Duodenal mucosa (tissue), 2 donors: Measurements from ENCODE around the gene PDE6C.

ENCODE experiments used
- H3K27ac ChIP-seq: one replicate; pipeline ENCODE4 v1.7.0; 2013; ENCODE audit warnings: low read depth, low read length
- H3K27me3 ChIP-seq, 2 donors: one replicate each; pipeline ENCODE4 v1.7.0; 2013; ENCODE audit warnings: low read length in 2 of 2, control low read depth in 1 of 2; ENCODE audit not compliant: insufficient read depth in 2 of 2, control insufficient read depth in 1 of 2
- H3K36me3 ChIP-seq, 2 donors: one replicate each; pipeline ENCODE4 v1.7.0; 2013; ENCODE audit warnings: low read length in 2 of 2, control low read depth in 1 of 2; ENCODE audit not compliant: insufficient read depth in 2 of 2, control insufficient read depth in 1 of 2
- H3K4me1 ChIP-seq, 2 donors: one replicate each; pipeline ENCODE4 v1.7.0; 2013; ENCODE audit warnings: low read length in 2 of 2, control low read depth in 1 of 2; ENCODE audit not compliant: insufficient read depth in 2 of 2, control insufficient read depth in 1 of 2
- H3K4me3 ChIP-seq, 2 donors: one replicate each; pipeline ENCODE4 v1.7.0; 2013; ENCODE audit warnings: low read length in 2 of 2, low read depth in 1 of 2
- H3K9ac ChIP-seq, 2 donors: one replicate each; pipeline ENCODE4 v1.7.0; 2013; ENCODE audit warnings: low read length in 2 of 2, low read depth in 1 of 2
- H3K9me3 ChIP-seq, 2 donors: one replicate each; pipeline ENCODE4 v1.7.0; 2013; ENCODE audit warnings: low read length in 2 of 2, control low read depth in 1 of 2; ENCODE audit not compliant: control insufficient read depth in 1 of 2

Gene PDE6C

DNA sequence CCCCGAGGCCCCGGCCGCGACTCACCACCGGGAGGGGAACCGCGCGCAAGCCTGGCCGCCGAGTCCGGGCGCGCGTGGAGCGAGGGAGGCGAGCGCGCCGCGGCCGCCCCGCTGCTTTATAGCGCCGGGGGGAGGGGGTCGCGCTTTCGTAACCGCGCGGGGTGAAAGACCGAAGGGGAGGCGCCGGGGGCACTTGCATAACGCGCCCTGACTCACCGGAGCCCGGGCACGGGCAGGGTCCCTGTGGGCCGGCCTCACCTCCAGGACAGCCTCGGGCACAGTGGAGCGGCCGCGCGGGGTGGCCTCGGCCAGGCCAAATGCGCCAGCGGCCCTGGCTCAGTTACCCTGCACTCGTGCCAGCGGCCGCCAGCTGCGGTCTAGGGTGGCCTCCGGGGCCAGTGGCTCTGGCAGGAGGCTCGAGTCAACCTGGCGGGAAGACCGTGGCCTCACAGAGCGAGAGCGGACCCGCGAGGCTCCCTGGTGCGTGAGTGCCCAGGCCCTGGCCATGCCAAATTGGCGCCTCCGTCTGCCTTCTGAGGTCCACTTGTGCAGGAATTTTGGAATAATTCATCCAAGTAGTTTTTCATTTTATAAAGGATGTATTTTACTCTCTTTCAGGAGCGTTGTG is 11.1 kb upstream of the PDE6C start, which contains the start of gene RBP4:
Gene RBP4, minus strand, starts transcription at position 90 of the 628 bp plus-strand sequence. CDS start 207 bp downstream, outside the sequence.
- Histone ChIP-seq H3K4me1 (peaks cover 0 to 8% of the 10 kb centered on the region in 2 donors), H3K9me3 (no peaks in the 10 kb centered on the region), H3K27ac (no peak within 1 kb of the TSS), H3K27me3 (peaks cover 30 to 31% of the 10 kb centered on the region in 2 donors), H3K9ac (no peak within 1 kb of the TSS), H3K36me3 (no peaks in the 10 kb centered on the region), H3K4me3 (peak within 1 kb of the TSS; percentile 31 to 46)

DNA sequence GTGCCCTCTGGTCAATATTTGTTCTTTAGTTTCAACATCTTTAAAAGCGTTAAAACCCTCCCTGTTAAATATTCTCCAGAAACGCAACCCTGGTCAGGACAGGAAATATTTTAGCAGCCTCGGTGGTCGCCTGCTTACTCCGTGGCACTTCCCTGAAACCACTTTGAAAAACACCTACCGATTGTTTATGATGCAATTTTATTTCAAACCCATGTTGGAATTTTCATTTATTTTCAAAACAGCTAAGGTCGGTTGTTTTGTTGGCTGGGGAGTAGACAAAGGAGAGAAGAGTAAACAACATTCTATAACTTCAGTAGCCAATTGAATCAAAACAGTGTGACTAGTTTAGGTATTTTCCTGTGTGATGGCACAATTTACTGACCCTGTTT is 10.6 kb upstream of the PDE6C start:
- Histone ChIP-seq H3K27me3 (peaks cover 30 to 31% of the 10 kb centered on the region in 2 donors), H3K27ac (no peak overlapping the region), H3K9me3 (no peaks in the 10 kb centered on the region), H3K36me3 (no peaks in the 10 kb centered on the region), H3K9ac (no peak overlapping the region), H3K4me3 (peak overlapping the region; percentile 31 to 46), H3K4me1 (peaks cover 0 to 8% of the 10 kb centered on the region in 2 donors)

DNA sequence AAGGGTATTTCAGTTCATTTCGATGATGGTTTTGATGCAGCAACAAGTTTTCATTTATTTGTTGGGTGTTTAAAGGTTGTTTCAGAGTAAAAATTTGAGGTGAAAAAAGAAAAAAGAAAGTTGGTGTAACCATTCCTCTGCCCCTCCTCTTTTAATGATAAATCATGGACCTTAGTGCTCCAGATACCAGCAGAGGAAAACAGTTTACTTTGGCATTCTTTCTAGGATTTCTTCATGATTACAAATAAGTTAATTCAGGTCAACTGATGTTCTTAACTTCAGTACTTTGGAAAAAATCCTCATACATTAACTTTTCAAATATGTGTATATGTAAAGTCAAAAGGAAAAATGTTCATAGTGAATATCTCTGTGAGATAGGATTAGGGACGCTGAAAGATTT is 9.3 kb upstream of the PDE6C start:
- Histone ChIP-seq H3K27me3 (peaks cover 30 to 31% of the 10 kb centered on the region in 2 donors), H3K4me1 (peaks cover 0 to 8% of the 10 kb centered on the region in 2 donors), H3K4me3 (no peak overlapping the region)

DNA sequence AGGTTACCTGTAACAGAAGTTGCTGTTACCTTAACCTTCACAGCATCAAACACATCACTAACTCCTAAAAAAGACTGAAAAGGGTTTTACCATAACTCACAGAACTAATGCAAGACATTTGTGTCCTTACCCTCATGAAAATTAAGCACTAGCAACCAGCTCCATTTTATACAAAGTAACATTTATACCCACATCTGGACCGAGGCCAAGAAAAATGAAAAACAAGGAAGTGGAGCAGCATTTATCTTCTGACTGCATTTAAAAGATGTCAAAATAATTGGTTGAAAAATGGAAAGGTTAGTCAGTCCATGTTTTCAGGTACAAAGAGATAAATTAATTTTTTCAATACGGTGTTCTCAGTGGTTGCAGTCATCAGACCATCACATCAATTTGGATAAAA is 8.2 kb upstream of the PDE6C start:
- Histone ChIP-seq H3K9me3 (no peaks in the 10 kb centered on the region), H3K4me3 (no peak overlapping the region), H3K4me1 (peaks cover 0 to 8% of the 10 kb centered on the region in 2 donors), H3K9ac (no peak overlapping the region), H3K27me3 (peaks cover 31 to 32% of the 10 kb centered on the region in 2 donors), H3K36me3 (no peaks in the 10 kb centered on the region), H3K27ac (no peak overlapping the region)

More for the DNA sequence above, 9.3 kb upstream of the PDE6C start:
- H3K9ac ChIP-seq, result no peak overlapping the region
- no peaks in the 10 kb centered on the region for H3K9me3 ChIP-seq
- H3K27ac ChIP-seq, result no peak overlapping the region
- no peaks in the 10 kb centered on the region for H3K36me3 ChIP-seq

DNA sequence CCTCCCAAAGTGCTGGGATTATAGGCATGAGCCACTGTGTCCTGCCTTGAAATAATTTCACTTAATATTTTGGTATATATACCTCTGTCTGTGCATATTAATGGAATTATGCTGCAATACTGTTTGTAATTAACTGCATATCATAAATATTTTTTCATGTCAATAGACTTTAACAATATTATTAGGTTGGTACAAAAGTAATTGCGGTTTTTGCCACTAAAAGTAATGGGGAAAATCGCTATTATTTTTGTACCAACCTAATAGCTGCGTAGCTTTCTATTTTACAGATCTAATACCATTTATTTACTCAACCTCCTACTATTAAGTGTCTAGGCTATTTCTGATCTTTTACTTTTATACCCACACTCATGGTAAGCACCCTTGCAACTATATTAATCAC is 3.9 kb upstream of the PDE6C start:
- H3K27ac ChIP-seq, result no peak overlapping the region

DNA sequence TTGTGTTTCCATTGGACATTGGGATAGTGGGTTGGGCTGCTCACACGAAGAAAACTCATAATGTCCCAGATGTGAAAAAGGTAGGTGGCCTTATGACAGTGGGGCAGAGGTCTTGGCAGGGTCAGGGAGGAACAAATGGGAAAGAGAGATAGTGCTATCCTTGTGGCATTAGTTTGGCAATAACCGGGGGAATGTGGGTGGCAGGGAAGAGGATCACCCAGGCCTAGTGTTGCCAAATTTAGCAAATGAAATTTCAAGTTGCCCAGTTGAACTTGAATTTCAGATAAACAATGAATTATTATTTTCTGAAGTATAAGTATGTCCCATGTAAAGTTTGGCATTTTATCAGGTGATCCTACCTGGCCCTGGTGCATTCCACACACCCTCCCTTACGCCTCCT is 789 bp downstream of the PDE6C start:
- no peak overlapping the region for H3K4me3 ChIP-seq
- H3K9ac ChIP-seq, result no peak overlapping the region
- H3K27ac ChIP-seq, result no peak overlapping the region
- H3K9me3 ChIP-seq, result no peaks in the 10 kb centered on the region
- peaks cover 0 to 4% of the 10 kb centered on the region in 2 donors for H3K27me3 ChIP-seq
- no peaks in the 10 kb centered on the region for H3K36me3 ChIP-seq
- H3K4me1 ChIP-seq, result no peaks in the 10 kb centered on the region

More for the DNA sequence above, 3.9 kb upstream of the PDE6C start:
- H3K4me1 ChIP-seq, result no peaks in the 10 kb centered on the region
- H3K4me3 ChIP-seq, result no peak overlapping the region
- H3K27me3 ChIP-seq, result peaks cover 0 to 7% of the 10 kb centered on the region in 2 donors
- H3K9ac ChIP-seq, result no peak overlapping the region
- no peaks in the 10 kb centered on the region for H3K36me3 ChIP-seq
- H3K9me3 ChIP-seq, result no peaks in the 10 kb centered on the region

DNA sequence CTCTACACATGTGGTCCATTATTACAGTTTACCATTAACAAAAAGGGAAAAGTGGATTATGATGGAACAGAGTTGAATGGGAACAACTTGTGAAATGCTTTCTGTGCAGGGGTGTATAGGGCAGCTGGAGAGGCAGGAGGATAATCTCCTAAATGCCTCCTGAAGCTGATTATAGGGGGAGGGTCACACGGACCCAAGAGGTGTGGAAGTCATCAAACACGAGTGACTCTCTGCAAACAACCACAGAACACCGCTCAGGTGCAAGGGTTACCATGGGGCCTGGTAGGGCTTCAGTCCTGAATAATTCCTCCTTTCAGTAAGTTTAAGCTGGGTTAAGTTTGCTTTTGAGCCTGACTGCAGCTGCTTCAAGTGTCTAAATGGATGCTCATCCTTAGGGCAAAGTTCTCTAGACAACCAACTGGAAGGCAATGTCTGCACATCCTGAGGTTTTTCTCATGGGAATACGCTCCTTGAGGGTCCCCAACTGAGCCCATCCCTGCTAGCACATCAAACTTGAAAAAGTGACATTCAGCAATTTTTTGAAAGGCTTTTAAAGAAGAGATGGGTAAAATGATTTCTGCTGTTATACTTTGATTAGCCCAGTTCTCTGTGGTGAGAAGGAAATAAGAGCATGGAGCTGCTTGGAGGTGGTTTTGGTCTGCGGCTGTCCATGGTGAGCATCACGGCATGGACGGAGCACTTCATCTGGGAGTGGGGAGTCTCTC is 1.9 kb downstream of the PDE6C start:
- H3K4me3 ChIP-seq, result no peak overlapping the region
- no peak overlapping the region for H3K27ac ChIP-seq
- H3K9me3 ChIP-seq, result no peaks in the 10 kb centered on the region
- no peaks in the 10 kb centered on the region for H3K36me3 ChIP-seq
- H3K27me3 ChIP-seq, result peaks cover 0 to 1% of the 10 kb centered on the region in 2 donors
- no peak overlapping the region for H3K9ac ChIP-seq
- no peaks in the 10 kb centered on the region for H3K4me1 ChIP-seq

DNA sequence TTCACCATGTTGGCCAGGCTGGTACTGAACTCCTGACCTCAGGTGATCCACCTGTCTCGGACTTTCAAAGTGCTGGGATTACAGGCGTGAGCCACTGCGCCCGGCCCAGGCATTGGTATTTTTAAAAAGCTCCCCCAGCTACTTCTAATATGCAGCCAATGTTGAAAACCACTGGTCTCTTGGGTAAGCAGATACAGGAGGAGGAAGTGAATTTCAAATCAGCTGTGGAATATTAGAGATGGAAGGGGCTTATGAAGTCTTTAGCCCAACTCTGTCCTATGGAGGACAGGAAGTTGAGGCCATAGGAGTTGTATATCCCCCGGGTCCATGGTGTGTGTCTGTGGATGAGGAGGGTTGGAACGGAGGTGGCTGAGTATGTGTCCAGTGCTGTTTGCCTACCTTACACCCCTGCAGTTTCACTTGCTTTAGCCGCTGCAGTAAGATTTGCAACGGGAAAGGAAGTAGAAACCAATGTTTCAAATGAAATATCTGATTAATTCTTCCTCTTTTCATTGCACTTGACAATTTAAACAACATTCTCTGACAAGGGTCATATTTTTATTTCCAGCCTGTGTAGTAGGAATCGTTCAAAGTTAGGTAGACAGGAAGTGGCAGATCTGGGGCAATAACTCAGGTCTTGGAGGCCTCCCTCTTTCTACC is 3.4 kb downstream of the PDE6C start:
- H3K9ac ChIP-seq, result no peak overlapping the region
- H3K9me3 ChIP-seq, result no peaks in the 10 kb centered on the region
- H3K4me3 ChIP-seq, result no peak overlapping the region
- no peaks in the 10 kb centered on the region for H3K27me3 ChIP-seq
- no peaks in the 10 kb centered on the region for H3K36me3 ChIP-seq
- H3K4me1 ChIP-seq, result no peaks in the 10 kb centered on the region
- H3K27ac ChIP-seq, result no peak overlapping the region

DNA sequence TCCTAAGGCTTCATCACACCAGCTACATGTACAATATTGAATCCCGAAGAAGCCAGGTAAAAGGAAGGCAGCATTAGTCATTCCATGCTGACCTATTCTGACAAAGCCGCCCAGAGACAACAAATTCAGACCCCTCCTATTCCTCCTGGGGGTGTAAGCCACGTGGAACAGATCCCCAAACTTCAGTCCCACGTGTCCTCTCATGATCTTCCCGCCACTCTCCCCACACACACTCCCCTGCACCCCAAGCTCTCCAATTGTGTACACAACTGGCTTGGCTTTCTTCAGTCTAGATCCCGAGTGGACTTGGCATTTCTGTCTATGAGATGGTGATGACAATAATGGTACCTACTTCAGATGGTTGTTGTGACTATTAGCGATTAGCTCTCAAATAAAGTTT is 8.6 kb downstream of the PDE6C start:
- Histone ChIP-seq H3K4me1 (no peaks in the 10 kb centered on the region), H3K27me3 (no peaks in the 10 kb centered on the region), H3K27ac (no peak overlapping the region), H3K9me3 (no peaks in the 10 kb centered on the region), H3K4me3 (no peak overlapping the region), H3K9ac (no peak overlapping the region), H3K36me3 (no peaks in the 10 kb centered on the region)

DNA sequence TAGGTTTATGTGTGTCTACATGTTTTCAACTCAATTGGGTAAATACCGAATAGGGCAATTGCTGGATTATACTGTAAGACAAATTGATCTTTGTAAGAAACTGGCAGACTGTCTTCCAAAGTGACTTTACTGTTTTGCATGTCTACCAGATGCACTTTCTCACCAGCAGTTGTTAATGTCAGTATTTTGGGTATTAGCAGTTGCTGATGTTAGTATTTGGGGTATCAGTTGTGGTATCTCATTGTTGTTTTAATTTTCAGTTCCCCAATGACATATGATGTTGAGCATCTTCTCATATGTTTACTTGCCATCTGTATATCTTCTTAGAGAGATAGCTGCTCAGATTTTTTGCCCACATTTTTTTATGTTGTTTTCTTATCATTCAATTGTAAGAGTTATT is 10.6 kb downstream of the PDE6C start:
- H3K27me3 ChIP-seq, result no peaks in the 10 kb centered on the region
- H3K9ac ChIP-seq, result no peak overlapping the region
- H3K4me1 ChIP-seq, result no peaks in the 10 kb centered on the region
- H3K36me3 ChIP-seq, result no peaks in the 10 kb centered on the region
- no peak overlapping the region for H3K27ac ChIP-seq
- no peaks in the 10 kb centered on the region for H3K9me3 ChIP-seq
- H3K4me3 ChIP-seq, result no peak overlapping the region
